Esophagus squamous epithelium (tissue), 4 donors: Measurements from ENCODE around the gene NSMCE3.

Experiments used
- POLR2A ChIP-seq, 4 donors: fragments of 450-650 bp; IDR thresholded peaks; one replicate each; pipeline ENCODE4 v1.6.1; 2017; ENCODE audit warnings: antibody characterized with exemption in 4 of 4, mild to moderate bottlenecking in 4 of 4, moderate library complexity in 3 of 4
- TF ChIP-seq, protein P1 (sequence below), 6 experiments: fragments of 450-650 bp in 4 of 6; fragments of 200-600 bp in 2 of 6; sonication (generic) in 2 of 6; IDR thresholded peaks; one replicate each; pipeline ENCODE4 v1.5.1; 2016 to 2019; ENCODE audit warnings: antibody characterized with exemption in 6 of 6, mild to moderate bottlenecking in 4 of 6, moderate library complexity in 4 of 6

DNA sequence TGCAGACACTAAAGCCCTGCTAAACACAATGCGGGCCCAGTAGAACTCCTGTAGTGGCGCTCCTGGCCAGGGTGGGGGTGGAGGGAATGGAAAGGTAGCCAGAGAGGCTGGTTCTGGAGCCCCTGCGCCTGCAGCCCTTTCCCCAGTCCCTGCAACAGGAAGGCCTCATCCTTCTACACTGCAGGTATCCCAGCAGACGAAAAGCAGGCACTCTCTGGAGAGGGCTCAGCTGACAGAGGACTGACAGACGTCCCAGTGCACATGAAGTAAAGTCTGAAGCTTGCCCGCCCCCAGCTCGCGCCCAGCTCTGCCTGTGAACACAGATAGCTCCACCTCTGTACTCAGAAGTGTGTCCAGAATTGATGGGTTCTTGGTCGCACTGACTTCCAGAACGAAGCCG lies 46.0 kb downstream of the NSMCE3 start:
- TF ChIP-seq, protein P1, sequence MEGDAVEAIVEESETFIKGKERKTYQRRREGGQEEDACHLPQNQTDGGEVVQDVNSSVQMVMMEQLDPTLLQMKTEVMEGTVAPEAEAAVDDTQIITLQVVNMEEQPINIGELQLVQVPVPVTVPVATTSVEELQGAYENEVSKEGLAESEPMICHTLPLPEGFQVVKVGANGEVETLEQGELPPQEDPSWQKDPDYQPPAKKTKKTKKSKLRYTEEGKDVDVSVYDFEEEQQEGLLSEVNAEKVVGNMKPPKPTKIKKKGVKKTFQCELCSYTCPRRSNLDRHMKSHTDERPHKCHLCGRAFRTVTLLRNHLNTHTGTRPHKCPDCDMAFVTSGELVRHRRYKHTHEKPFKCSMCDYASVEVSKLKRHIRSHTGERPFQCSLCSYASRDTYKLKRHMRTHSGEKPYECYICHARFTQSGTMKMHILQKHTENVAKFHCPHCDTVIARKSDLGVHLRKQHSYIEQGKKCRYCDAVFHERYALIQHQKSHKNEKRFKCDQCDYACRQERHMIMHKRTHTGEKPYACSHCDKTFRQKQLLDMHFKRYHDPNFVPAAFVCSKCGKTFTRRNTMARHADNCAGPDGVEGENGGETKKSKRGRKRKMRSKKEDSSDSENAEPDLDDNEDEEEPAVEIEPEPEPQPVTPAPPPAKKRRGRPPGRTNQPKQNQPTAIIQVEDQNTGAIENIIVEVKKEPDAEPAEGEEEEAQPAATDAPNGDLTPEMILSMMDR (IDR thresholded peaks at IDR 0.05) = no peak
- TF ChIP-seq POLR2A (IDR thresholded peaks at IDR 0.05) = no peak
